H9 (cell line): ENCODE data around the gene MGLL. TPM values are rescaled to one million over a fixed set of nuclear protein-coding genes. Genes with fewer than 3 reads are reported as not detected.

Experiments used
- DNase-seq: peaks from one replicate; pipeline ENCODE4 v3.0.0-alpha.2; 2017
- H2AFZ ChIP-seq: one replicate; pipeline ENCODE4 v1.6.1; 2013; ENCODE audit warnings: mild to moderate bottlenecking, low read length, control low read depth, moderate library complexity
- H2AK5ac ChIP-seq: 2 replicates; pipeline ENCODE4 v1.6.1; 2013; ENCODE audit warnings: low read length, control low read depth, mixed read lengths; ENCODE audit not compliant: insufficient read length
- H2BK120ac ChIP-seq: one replicate; pipeline ENCODE4 v1.6.1; 2013; ENCODE audit warnings: low read depth, mild to moderate bottlenecking, low read length, control low read depth, inconsistent platforms; ENCODE audit not compliant: poor library complexity, severe bottlenecking
- H2BK12ac ChIP-seq: 2 replicates; pipeline ENCODE4 v1.6.1; 2013; ENCODE audit warnings: low read length, control low read depth, mixed read lengths, low read depth; ENCODE audit not compliant: insufficient read length
- H2BK15ac ChIP-seq: 2 replicates; pipeline ENCODE4 v1.6.1; 2013; ENCODE audit warnings: low read depth, low read length, control low read depth
- H2BK20ac ChIP-seq: one replicate; pipeline ENCODE4 v1.6.1; 2013; ENCODE audit warnings: low read depth, mild to moderate bottlenecking, low read length, control low read depth, inconsistent platforms; ENCODE audit not compliant: poor library complexity, severe bottlenecking
- H2BK5ac ChIP-seq: 2 replicates; pipeline ENCODE4 v1.6.1; 2013; ENCODE audit warnings: low read length, control low read depth, mixed read lengths; ENCODE audit not compliant: insufficient read length
- H3K14ac ChIP-seq: 2 replicates; pipeline ENCODE4 v1.6.1; 2013; ENCODE audit warnings: low read length, control low read depth; ENCODE audit not compliant: insufficient read depth
- H3K18ac ChIP-seq: 2 replicates; pipeline ENCODE4 v1.6.1; 2013; ENCODE audit warnings: low read depth, mild to moderate bottlenecking, mixed read lengths, low read length, control low read depth; ENCODE audit not compliant: insufficient read length
- H3K23ac ChIP-seq: 2 replicates; pipeline ENCODE4 v1.6.1; 2013; ENCODE audit warnings: low read length, control low read depth, mixed read lengths, low read depth; ENCODE audit not compliant: insufficient read length
- H3K23me2 ChIP-seq: 2 replicates; pipeline ENCODE4 v1.6.1; 2013; ENCODE audit warnings: low read depth, mild to moderate bottlenecking, mixed read lengths, low read length, control low read depth; ENCODE audit not compliant: insufficient read length, poor library complexity, severe bottlenecking
- H3K27ac ChIP-seq: 2 replicates; pipeline ENCODE4 v1.5.1; 2013; ENCODE audit warnings: low read length, control low read depth, mixed read lengths, low read depth; ENCODE audit not compliant: insufficient read length
- H3K27me3 ChIP-seq: 2 replicates; pipeline ENCODE4 v1.6.1; 2013; ENCODE audit warnings: low read length, control low read depth, inconsistent platforms; ENCODE audit not compliant: insufficient read depth
- H3K4ac ChIP-seq: 2 replicates; pipeline ENCODE4 v1.6.1; 2013; ENCODE audit warnings: low read depth, mild to moderate bottlenecking, control low read depth, inconsistent platforms, low read length, moderate library complexity
- H3K4me1 ChIP-seq: 2 replicates; pipeline ENCODE4 v1.6.1; 2013; ENCODE audit warnings: low read length, control low read depth, inconsistent platforms; ENCODE audit not compliant: insufficient read depth
- H3K4me2 ChIP-seq: 2 replicates; pipeline ENCODE4 v1.6.1; 2013; ENCODE audit warnings: low read length, control low read depth, mixed read lengths; ENCODE audit not compliant: insufficient read length, insufficient read depth
- H3K56ac ChIP-seq: 2 replicates; pipeline ENCODE4 v1.6.1; 2013; ENCODE audit warnings: low read depth, mild to moderate bottlenecking, mixed read lengths, low read length, control low read depth; ENCODE audit not compliant: insufficient read length
- H3K79me1 ChIP-seq: 2 replicates; pipeline ENCODE4 v1.6.1; 2013; ENCODE audit warnings: low read depth, mild to moderate bottlenecking, moderate library complexity, low read length, control low read depth, inconsistent platforms; ENCODE audit not compliant: insufficient read depth, poor library complexity, severe bottlenecking
- H3K79me2 ChIP-seq: 2 replicates; pipeline ENCODE4 v1.6.1; 2013; ENCODE audit warnings: low read length, control low read depth, inconsistent platforms; ENCODE audit not compliant: insufficient read depth
- H3K9ac ChIP-seq: 2 replicates; pipeline ENCODE4 v1.6.1; 2013; ENCODE audit warnings: low read length, control low read depth, mixed read lengths; ENCODE audit not compliant: insufficient read length; ENCODE audit errors: extremely low read depth
- H3K9me3 ChIP-seq: one replicate; pipeline ENCODE4 v1.6.1; 2013; ENCODE audit warnings: low read depth, low read length, inconsistent platforms; ENCODE audit not compliant: control insufficient read depth
- H3T11ph ChIP-seq: one replicate; pipeline ENCODE4 v1.6.1; 2013; ENCODE audit warnings: mild to moderate bottlenecking, low read length, control low read depth, inconsistent platforms
- H4K20me1 ChIP-seq: one replicate; pipeline ENCODE4 v1.6.1; 2013; ENCODE audit not compliant: control insufficient read depth, insufficient read length, insufficient read depth
- H4K5ac ChIP-seq: 2 replicates; pipeline ENCODE4 v1.6.1; 2013; ENCODE audit warnings: low read depth, mild to moderate bottlenecking, mixed read lengths, low read length, control low read depth; ENCODE audit not compliant: insufficient read length
- H4K8ac ChIP-seq: replicated peaks from 2 replicates; pipeline ENCODE4 v1.6.1; 2013; ENCODE audit warnings: low read length, control low read depth, mixed read lengths, low read depth; ENCODE audit not compliant: insufficient read length
- H4K91ac ChIP-seq: 2 replicates; pipeline ENCODE4 v1.6.1; 2013; ENCODE audit warnings: low read depth, mild to moderate bottlenecking, moderate library complexity, mixed read lengths, low read length, control low read depth; ENCODE audit not compliant: insufficient read length
- H3K27ac Mint-ChIP-seq, 3 experiments: 2 replicates in 2 of 3; 3 replicates in 1 of 3; pipeline ENCODE4 v1.8.0; 2020 to 2021; ENCODE audit warnings: mixed read lengths in 3 of 3, mild to moderate bottlenecking in 1 of 3, moderate library complexity in 1 of 3
- H3K27me3 Mint-ChIP-seq: 2 replicates; pipeline ENCODE4 v1.8.0; 2021; ENCODE audit warnings: low read depth, mild to moderate bottlenecking, moderate library complexity, mixed read lengths
- H3K36me3 Mint-ChIP-seq, 3 experiments: 2 replicates in 2 of 3; 3 replicates in 1 of 3; pipeline ENCODE4 v1.8.0; 2020 to 2021; ENCODE audit warnings: low read depth in 3 of 3, mixed read lengths in 3 of 3; ENCODE audit not compliant: insufficient read depth in 1 of 3
- H3K4me1 Mint-ChIP-seq, 2 experiments: 2 replicates each; pipeline ENCODE4 v1.8.0; 2020; ENCODE audit warnings: mixed read lengths in 2 of 2
- H3K4me3 Mint-ChIP-seq, 2 experiments: 2 replicates in 1 of 2; 3 replicates in 1 of 2; pipeline ENCODE4 v1.8.0; 2020 to 2021; ENCODE audit warnings: mild to moderate bottlenecking in 2 of 2, mixed read lengths in 2 of 2, moderate library complexity in 1 of 2
- H3K9me3 Mint-ChIP-seq, 2 experiments: 2 replicates in 1 of 2; 3 replicates in 1 of 2; pipeline ENCODE4 v1.8.0; 2020; ENCODE audit warnings: mild to moderate bottlenecking in 2 of 2, mixed read lengths in 2 of 2, moderate library complexity in 1 of 2
- WGBS: extraction: QIAGEN DNeasy Blood & Tissue Kit; methylation state at CpG from one replicate; pipeline ENCODE4 v1.1.7; 2013; ENCODE audit warnings: missing lambda C conversion rate, low lambda C conversion rate, mixed read lengths; ENCODE audit not compliant: insufficient read length; ENCODE audit errors: extremely low coverage; 5-methylcytosine and 5-hydroxymethylcytosine counted together
- total RNA-seq: library from RNA; stranded (reverse); gene quantifications from 2 replicates; pipeline ENCODE4 v1.2.1, GENCODE V29; 2021
- TF ChIP-seq, protein P1 (sequence below): fragments of 200-600 bp; sonication (generic); conservative IDR thresholded peaks from 3 replicates; pipeline ENCODE4 v1.8.0; 2021; ENCODE audit warnings: antibody characterized with exemption, mild to moderate bottlenecking

Gene MGLL
- total RNA-seq, 1 experiment from 2014 or later: 0.11 TPM

DNA sequence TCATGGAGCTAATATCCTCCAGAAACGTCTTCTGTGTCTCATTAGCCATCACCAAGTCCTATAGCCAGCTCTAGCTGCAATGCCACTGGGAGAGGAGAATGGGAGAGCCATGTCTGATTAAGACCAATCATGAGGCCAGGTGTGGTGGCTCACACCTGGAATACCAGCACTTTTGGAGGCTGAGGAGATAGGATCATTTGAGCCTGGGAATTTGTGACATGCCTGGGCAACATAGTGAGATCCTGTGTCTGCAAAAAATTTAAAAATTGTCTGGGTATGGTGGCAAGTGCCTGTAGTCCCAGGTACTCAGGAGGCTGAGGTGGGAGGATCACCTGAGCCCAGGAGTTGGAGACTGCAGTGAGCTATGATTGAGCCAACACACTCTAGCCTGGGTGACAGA, 13.1 kb downstream of the MGLL start:
- Mint-ChIP-seq H3K9me3 (peaks cover 0 to 2% of the 10 kb centered on the region in 2 experiments; a peak in 1 of 5 replicates), H3K4me1 (no peaks in the 10 kb centered on the region), H3K36me3 (no peaks in the 10 kb centered on the region; a peak in 1 of 7 replicates), H3K4me3 (no peak overlapping the region), H3K27me3 (peaks cover 19% of the 10 kb centered on the region), H3K27ac (no peak overlapping the region)
- Histone ChIP-seq H3K79me2 (no peaks in the 10 kb centered on the region), H2BK12ac (no peak overlapping the region), H2BK120ac (no peak overlapping the region), H3K27me3 (no peaks in the 10 kb centered on the region), H4K8ac (no peak overlapping the region), H2AK5ac (no peak overlapping the region), H3K4ac (no peak overlapping the region), H3K4me2 (no peak overlapping the region), H4K5ac (no peak overlapping the region), H4K91ac (no peak overlapping the region), H3K9ac (no peak overlapping the region), H3K14ac (no peak overlapping the region), H3K18ac (no peak overlapping the region), H4K20me1 (no peaks in the 10 kb centered on the region), H3K23me2 (no peaks in the 10 kb centered on the region), H3K79me1 (no peaks in the 10 kb centered on the region), H3K27ac (no peak overlapping the region), H2BK5ac (no peak overlapping the region), H2BK15ac (no peak overlapping the region), H2BK20ac (no peak overlapping the region), H3K4me1 (no peaks in the 10 kb centered on the region), H3K9me3 (no peaks in the 10 kb centered on the region), H3T11ph (no peak overlapping the region), H3K23ac (no peak overlapping the region), H3K56ac (no peak overlapping the region), H2AFZ (no peak overlapping the region)
- no peak for DNase-seq
- no CpG with 5 or more reads among the region's 1 CpG for WGBS
- TF ChIP-seq, protein P1, sequence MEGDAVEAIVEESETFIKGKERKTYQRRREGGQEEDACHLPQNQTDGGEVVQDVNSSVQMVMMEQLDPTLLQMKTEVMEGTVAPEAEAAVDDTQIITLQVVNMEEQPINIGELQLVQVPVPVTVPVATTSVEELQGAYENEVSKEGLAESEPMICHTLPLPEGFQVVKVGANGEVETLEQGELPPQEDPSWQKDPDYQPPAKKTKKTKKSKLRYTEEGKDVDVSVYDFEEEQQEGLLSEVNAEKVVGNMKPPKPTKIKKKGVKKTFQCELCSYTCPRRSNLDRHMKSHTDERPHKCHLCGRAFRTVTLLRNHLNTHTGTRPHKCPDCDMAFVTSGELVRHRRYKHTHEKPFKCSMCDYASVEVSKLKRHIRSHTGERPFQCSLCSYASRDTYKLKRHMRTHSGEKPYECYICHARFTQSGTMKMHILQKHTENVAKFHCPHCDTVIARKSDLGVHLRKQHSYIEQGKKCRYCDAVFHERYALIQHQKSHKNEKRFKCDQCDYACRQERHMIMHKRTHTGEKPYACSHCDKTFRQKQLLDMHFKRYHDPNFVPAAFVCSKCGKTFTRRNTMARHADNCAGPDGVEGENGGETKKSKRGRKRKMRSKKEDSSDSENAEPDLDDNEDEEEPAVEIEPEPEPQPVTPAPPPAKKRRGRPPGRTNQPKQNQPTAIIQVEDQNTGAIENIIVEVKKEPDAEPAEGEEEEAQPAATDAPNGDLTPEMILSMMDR: no peak
